Stimulated activated CD4-positive, alpha-beta T cell treated with anti-CD3 and anti-CD28 coated beads, Interleukin-1b, Interleukin-23, amount 100 ng/mL, for 1 hour (primary cell): ENCODE measurements around the gene ITGBL1.
"Not testable (repeated sequence)": the region's sequence is repeated elsewhere in the genome, so short reads cannot be mapped to it uniquely, and the experiment has no call there.

Source experiments
- DNase-seq, 2 donors: peaks; one replicate each; pipeline ENCODE4 v3.0.0-alpha.2; 2020; ENCODE audit warnings: low read depth in 2 of 2

Gene ITGBL1

DNA sequence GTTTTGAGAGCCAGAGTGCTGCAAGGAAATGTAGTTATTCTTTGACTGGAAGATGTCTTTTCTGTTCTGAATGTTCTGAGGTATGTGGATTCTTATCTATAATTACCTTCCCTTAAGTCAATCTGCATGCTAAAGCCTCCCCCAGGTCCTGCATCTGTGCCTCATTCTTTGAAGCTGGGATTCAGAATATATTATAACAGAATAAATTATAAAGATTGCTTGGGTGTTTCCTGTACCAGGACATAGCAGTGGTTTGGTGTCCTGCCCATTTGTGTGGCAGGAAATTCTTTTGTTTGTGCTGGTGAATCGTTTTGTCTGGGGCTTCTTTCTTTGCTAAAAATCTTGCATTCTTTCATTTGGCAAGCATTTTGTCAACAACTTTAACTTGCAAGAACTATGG lies 60.2 kb downstream of the ITGBL1 start:
- no peak for DNase-seq

DNA sequence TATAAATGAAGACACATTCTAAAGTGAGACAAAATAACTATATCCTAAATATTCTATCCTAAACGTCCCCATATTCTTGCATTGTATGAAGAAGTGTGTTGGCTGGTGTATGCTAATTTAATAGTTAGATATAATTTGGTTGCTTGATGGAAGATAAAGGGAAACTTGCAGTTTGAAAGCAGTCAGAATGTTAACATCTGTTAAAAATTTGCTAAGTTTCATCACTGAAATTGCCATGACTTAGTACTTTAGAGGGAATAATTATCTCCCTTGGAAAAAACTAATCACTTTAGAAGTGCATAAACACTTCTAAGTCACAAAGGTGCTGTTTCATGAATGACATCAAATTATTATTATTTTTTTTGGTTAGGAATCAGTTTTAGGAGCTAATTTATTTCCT lies 61.6 kb downstream of the ITGBL1 start:
- DNase-seq, result no peak

GRCh38 chr13:101514695-101515275 lies 62.3 kb downstream of the ITGBL1 start:
- DNase-seq, result no peak

DNA sequence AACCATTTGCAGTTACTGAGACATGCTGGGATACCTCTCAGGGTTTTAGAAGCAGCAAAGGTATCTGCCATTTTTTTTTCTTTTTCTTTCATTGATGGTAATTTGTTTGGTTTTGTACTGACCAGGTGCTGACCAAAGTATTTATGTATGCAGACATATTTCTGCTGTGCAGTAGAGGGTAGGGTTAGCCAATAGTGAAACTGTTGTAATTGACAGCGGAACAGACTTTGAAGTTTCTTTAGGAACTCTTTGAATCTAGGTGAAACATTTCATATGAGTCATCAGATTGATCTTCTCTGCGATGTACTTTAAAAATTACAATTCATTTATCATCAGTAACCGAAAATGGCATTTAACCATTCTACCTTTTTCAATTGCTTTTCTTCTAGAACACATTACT lies 63.0 kb downstream of the ITGBL1 start:
- no peak for DNase-seq

DNA sequence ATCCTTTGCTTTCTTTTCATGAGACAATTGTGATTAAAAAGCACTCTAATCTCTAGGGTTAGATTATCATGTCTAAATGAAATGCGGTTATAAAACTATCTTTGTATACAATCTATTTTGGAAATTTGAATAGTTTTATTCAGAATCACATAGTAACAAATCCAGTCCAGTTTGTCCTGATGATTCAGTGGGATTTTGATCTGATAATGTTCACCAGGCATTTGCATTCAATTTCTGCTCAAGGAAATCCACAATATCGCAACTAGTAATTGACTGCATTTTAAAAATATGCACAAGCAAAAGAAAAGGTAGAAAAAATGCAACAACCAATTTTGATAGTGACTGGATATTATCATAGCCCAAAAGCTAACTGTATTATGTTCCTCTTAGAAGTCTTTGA lies 63.8 kb downstream of the ITGBL1 start:
- no peak for DNase-seq

GRCh38 chr13:101520672-101521071 lies 68.2 kb downstream of the ITGBL1 start:
- no peak for DNase-seq

DNA sequence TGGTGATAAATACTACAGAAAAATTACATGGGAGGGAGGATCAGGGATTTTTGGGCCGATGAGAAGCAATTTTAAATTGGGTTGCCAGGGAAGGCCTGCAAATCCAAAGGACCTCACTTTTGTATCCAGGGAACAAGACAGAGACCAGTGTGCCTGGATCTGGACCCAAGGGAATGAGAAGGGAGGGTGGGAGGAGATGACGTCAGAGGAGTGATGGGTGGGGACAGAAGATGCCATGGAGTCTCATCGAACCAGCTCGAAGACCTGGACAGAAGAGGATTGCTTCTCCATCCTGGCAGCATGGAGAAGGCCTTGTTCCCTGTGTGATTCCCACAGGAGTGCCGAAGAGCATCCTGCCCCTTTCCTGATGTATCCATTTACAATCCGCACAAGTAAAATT lies 68.9 kb downstream of the ITGBL1 start:
- DNase-seq, result no peak

DNA sequence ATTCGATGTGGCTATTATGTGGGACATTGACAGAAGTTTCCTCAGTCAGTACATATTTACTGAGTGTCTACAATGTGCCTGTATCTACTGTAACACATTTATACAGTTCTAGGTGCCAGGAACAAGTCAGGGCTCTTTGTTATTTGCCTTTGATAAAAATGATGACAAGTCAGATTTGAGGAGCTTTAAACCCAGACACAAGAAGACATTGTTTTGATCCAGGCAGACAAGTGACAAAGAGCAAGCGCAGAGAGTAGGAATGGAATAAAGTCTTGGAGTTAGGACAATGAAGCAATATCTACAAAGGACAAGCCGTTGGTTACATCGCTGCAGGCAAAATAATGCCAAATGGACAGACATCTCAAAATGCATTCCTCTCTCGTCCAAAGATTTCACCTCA lies 70.1 kb downstream of the ITGBL1 start:
- DNase-seq, result no peak

- no peak for DNase-seq
Observed at GRCh38 chr13:101523154-101524131, 71.0 kb downstream of the ITGBL1 start.

- no peak for DNase-seq
Observed at GRCh38 chr13:101527130-101527529, 74.7 kb downstream of the ITGBL1 start.

DNA sequence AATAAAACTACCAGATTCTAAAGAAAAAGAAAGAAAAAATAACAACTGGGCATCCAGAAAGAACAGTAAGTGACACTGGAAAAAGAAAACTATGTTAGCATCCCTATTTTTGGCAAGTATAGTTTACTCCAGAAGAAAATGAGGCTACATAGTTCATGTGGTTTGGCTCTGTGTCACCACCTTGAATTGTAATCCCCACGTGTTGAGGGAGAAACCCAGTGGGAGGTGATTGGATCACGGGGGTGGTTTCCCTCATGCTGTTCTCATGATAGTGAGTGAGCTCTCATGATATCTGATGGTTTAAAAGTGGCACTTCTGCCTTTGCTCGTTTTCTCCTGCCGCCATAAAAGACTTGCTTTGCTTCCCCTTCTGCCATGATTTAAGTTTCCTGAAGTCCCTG lies 76.9 kb downstream of the ITGBL1 start:
- DNase-seq, result no peak

DNA sequence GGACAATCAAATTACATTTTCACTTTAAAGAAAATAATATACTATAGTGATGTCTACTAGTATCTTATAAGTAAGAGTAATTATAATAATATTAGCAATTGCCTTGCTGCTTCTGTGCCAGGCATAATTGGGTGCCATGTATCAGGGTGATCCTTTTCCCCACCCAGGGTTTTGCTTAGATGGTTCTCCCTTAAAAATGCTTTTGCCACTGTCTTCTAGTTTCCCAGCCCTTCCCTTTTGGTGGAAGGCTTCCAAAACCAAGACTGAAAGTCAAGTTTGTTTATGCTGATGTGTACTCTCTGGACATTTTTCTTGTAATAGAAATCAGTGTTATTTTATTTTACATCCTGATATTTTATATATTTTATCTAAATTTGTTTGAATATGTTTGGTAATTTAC lies 77.8 kb downstream of the ITGBL1 start:
- DNase-seq, result no peak

- no peak for DNase-seq
Observed at GRCh38 chr13:101535192-101535746, 82.8 kb downstream of the ITGBL1 start.

- DNase-seq, result no peak
Observed at GRCh38 chr13:101536079-101536478, 83.6 kb downstream of the ITGBL1 start.

DNA sequence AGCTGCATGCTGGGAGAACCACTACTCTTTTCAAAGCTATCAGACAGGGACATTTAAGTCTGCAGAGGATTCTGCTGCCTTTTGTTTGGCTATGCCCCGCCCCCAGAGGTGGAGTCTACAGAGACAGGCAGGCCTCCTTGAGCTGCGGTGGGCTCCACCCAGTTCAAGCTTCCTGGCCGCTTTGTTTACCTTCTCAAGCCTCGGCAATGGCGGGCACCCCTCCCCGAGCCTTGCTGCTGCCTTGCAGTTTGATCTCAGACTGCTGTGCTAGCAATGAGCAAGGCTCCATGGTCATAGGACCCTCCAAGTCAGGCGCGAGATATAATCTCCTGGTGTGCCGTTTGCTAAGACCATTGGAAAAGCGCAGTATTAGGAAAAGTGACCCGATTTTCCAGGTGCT lies 92.1 kb downstream of the ITGBL1 start:
- DNase-seq, result not testable (repeated sequence)

- no peak for DNase-seq
Observed at GRCh38 chr13:101544979-101545378, 92.5 kb downstream of the ITGBL1 start.

DNA sequence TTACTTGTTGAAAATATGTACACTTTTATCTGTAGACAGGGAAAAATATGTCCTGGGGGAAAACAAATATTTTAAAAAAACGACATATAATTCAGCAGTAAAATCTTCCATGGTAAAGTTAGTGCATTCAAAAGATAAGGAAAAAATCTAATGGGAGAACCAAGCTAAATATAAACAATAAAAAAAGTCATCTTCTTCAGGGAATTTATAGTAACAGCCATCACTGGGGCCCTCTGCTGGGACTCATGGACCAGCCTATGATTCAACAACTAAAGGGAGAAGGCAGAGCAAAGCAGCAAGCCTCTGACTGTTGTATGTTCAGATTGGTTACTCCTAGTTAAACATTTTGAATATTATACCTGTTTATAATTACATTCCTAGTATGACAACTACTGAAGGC lies 93.0 kb downstream of the ITGBL1 start:
- no peak for DNase-seq

DNA sequence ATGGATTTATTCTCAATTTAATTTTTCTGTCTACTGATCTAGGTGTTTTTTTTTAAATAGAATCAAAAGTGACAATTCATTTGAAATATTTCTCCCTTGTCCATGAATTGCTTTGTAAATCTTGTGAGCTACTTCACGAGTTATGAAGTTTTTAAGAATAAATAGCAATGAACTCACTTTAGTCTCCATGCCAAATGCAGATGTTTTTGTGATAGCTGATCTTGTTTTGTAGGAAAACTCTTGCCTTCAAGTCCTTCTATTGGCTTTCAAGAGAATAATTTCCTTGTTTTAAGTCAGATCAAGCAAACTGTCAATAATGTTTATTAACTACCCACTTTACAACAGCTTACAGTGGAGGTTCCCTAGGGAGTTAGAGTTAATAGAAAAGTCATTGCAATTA lies 99.8 kb downstream of the ITGBL1 start:
- DNase-seq, result no peak

- no peak for DNase-seq
Observed at GRCh38 chr13:101552786-101553185, 100.3 kb downstream of the ITGBL1 start.

- DNase-seq, result no peak
Observed at GRCh38 chr13:101554420-101555125, 102.1 kb downstream of the ITGBL1 start.

- no peak for DNase-seq
Observed at GRCh38 chr13:101555610-101556009, 103.1 kb downstream of the ITGBL1 start.

GRCh38 chr13:101556676-101557123 lies 104.2 kb downstream of the ITGBL1 start:
- no peak for DNase-seq
